Mesothelial cell of epicardium (in vitro differentiated cells): ENCODE data around the gene TRIM24. TPM values are rescaled to one million over a fixed set of nuclear protein-coding genes. Genes with fewer than 3 reads are reported as not detected.

ENCODE experiments used
- DNase-seq, 2 experiments: peaks; one replicate each; pipeline ENCODE4 v3.0.0; 2021; ENCODE audit warnings: low spot score in 2 of 2; ENCODE audit not compliant: unreplicated experiment in 2 of 2
- H3K27ac Mint-ChIP-seq: 2 replicates; pipeline ENCODE4 v1.8.0; 2021; ENCODE audit warnings: mixed read lengths
- H3K27me3 Mint-ChIP-seq: 2 replicates; pipeline ENCODE4 v1.8.0; 2021; ENCODE audit warnings: low read depth, mixed read lengths
- H3K36me3 Mint-ChIP-seq: 2 replicates; pipeline ENCODE4 v1.8.0; 2021; ENCODE audit warnings: mixed read lengths
- H3K4me1 Mint-ChIP-seq: 2 replicates; pipeline ENCODE4 v1.8.0; 2021; ENCODE audit warnings: mixed read lengths
- H3K4me3 Mint-ChIP-seq: 2 replicates; pipeline ENCODE4 v1.8.0; 2021; ENCODE audit warnings: mild to moderate bottlenecking, moderate library complexity, mixed read lengths
- H3K9me3 Mint-ChIP-seq: 2 replicates; pipeline ENCODE4 v1.8.0; 2021; ENCODE audit warnings: mixed read lengths
- total RNA-seq: library from RNA; stranded (reverse); gene quantifications from 3 replicates; pipeline ENCODE4 v1.2.1, GENCODE V29; 2021
- TF ChIP-seq, protein P1 (sequence below): fragments of 200-600 bp; sonication (generic); IDR thresholded peaks from one replicate; pipeline ENCODE4 v1.5.0; 2021; ENCODE audit warnings: antibody characterized with exemption; ENCODE audit not compliant: unreplicated experiment

Gene TRIM24
- total RNA-seq, 1 donor from 2014 or later: 86.6 TPM

DNA sequence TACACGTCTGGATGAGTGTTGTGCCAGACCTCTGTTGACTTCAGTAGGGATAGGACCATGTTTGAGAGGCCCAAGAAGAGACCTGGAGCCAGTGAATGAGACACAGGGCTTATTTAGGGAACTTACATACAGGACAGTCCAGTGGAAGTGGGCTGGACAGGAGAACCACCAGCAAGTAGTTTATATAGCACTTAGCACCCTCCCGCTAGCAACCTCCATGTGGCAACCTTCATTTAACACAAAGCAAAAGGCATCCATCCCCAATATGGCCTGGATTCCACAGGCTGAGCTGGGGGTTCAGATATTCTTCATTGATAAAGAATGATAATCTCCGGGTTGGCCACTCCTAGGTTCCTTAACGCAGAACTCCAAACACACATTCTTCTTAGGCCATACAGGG, 93.7 kb downstream of the TRIM24 start:
- peaks cover 87% of the 10 kb centered on the region for H3K36me3 Mint-ChIP-seq
- H3K4me3 Mint-ChIP-seq: no peak overlapping the region
- no peaks in the 10 kb centered on the region for H3K4me1 Mint-ChIP-seq
- H3K9me3 Mint-ChIP-seq: peaks cover 47% of the 10 kb centered on the region
- TF ChIP-seq, protein P1, sequence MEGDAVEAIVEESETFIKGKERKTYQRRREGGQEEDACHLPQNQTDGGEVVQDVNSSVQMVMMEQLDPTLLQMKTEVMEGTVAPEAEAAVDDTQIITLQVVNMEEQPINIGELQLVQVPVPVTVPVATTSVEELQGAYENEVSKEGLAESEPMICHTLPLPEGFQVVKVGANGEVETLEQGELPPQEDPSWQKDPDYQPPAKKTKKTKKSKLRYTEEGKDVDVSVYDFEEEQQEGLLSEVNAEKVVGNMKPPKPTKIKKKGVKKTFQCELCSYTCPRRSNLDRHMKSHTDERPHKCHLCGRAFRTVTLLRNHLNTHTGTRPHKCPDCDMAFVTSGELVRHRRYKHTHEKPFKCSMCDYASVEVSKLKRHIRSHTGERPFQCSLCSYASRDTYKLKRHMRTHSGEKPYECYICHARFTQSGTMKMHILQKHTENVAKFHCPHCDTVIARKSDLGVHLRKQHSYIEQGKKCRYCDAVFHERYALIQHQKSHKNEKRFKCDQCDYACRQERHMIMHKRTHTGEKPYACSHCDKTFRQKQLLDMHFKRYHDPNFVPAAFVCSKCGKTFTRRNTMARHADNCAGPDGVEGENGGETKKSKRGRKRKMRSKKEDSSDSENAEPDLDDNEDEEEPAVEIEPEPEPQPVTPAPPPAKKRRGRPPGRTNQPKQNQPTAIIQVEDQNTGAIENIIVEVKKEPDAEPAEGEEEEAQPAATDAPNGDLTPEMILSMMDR: no peak
- no peaks in the 10 kb centered on the region for H3K27me3 Mint-ChIP-seq
- DNase-seq: no peak
- H3K27ac Mint-ChIP-seq: peak overlapping the region; percentile 43

DNA sequence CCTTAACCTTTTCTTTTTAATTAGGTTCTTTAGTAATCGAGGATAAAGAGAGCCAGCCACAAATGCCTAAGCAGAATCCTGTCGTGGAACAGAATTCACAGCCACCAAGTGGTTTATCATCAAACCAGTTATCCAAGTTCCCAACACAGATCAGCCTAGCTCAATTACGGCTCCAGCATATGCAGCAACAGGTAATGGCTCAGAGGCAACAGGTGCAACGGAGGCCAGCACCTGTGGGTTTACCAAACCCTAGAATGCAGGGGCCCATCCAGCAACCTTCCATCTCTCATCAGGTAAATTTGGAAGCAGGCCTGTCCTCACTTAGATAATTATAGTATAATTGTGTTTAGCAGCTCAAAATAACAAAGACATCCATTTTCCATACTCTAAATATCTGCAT, 94.6 kb downstream of the TRIM24 start:
- Mint-ChIP-seq H3K36me3 (peaks cover 89% of the 10 kb centered on the region), H3K4me3 (no peak overlapping the region), H3K9me3 (peaks cover 55% of the 10 kb centered on the region), H3K27ac (no peak overlapping the region), H3K27me3 (no peaks in the 10 kb centered on the region), H3K4me1 (no peaks in the 10 kb centered on the region)
- TF ChIP-seq, protein P1: no peak
- DNase-seq: no peak

- Mint-ChIP-seq H3K36me3 (peaks cover 90% of the 10 kb centered on the region), H3K27ac (no peak overlapping the region), H3K9me3 (peaks cover 63% of the 10 kb centered on the region), H3K4me3 (no peak overlapping the region), H3K27me3 (no peaks in the 10 kb centered on the region), H3K4me1 (no peaks in the 10 kb centered on the region)
- TF ChIP-seq, protein P1: no peak
- no peak for DNase-seq
These were observed 95.6 kb downstream of the TRIM24 start for GRCh38 chr7:138555684-138556083.

- H3K36me3 Mint-ChIP-seq: peaks cover 95% of the 10 kb centered on the region
- DNase-seq: no peak
- no peak overlapping the region for H3K27ac Mint-ChIP-seq
- no peak overlapping the region for H3K4me3 Mint-ChIP-seq
- TF ChIP-seq, protein P1: no peak
- no peaks in the 10 kb centered on the region for H3K27me3 Mint-ChIP-seq
- H3K9me3 Mint-ChIP-seq: peaks cover 73% of the 10 kb centered on the region
- no peaks in the 10 kb centered on the region for H3K4me1 Mint-ChIP-seq
These were observed 96.9 kb downstream of the TRIM24 start for GRCh38 chr7:138556771-138557484.

GRCh38 chr7:138559448-138559847, 99.4 kb downstream of the TRIM24 start:
- peaks cover 13% of the 10 kb centered on the region for H3K4me1 Mint-ChIP-seq
- no peak overlapping the region for H3K4me3 Mint-ChIP-seq
- no peak for DNase-seq
- no peaks in the 10 kb centered on the region for H3K27me3 Mint-ChIP-seq
- H3K27ac Mint-ChIP-seq: no peak overlapping the region
- peaks cover 83% of the 10 kb centered on the region for H3K9me3 Mint-ChIP-seq
- peaks cover 99% of the 10 kb centered on the region for H3K36me3 Mint-ChIP-seq
- TF ChIP-seq, protein P1: no peak
